KMS-11 (cell line): ENCODE measurements around the gene CHID1.

Experiments used
- H2AFZ ChIP-seq: fragments of 200-600 bp; sonication (generic); 2 replicates; pipeline ENCODE4 v1.6.1; 2016; ENCODE audit warnings: antibody characterized with exemption, mixed run types, low read depth
- H3K27ac ChIP-seq: fragments of 200-600 bp; sonication (generic); 2 replicates; pipeline ENCODE4 v1.6.1; 2016; ENCODE audit warnings: mild to moderate bottlenecking, mixed run types
- H3K27me3 ChIP-seq: fragments of 200-600 bp; sonication (generic); 2 replicates; pipeline ENCODE4 v1.6.1; 2017; ENCODE audit warnings: mild to moderate bottlenecking, low read depth, mixed run types, moderate library complexity; ENCODE audit not compliant: insufficient read depth
- H3K36me3 ChIP-seq: fragments of 200-600 bp; sonication (generic); 2 replicates; pipeline ENCODE4 v1.6.1; 2017; ENCODE audit warnings: mild to moderate bottlenecking, mixed run types; ENCODE audit not compliant: insufficient read depth
- H3K4me1 ChIP-seq: fragments of 200-600 bp; sonication (generic); 2 replicates; pipeline ENCODE4 v1.6.1; 2016; ENCODE audit warnings: mild to moderate bottlenecking, low read depth, mixed run types; ENCODE audit not compliant: poor library complexity, severe bottlenecking
- H3K4me2 ChIP-seq: fragments of 200-600 bp; sonication (generic); 2 replicates; pipeline ENCODE4 v1.7.0; 2016; ENCODE audit warnings: mild to moderate bottlenecking, mixed run types
- H3K4me3 ChIP-seq: fragments of 200-600 bp; sonication (generic); IDR thresholded peaks from 2 replicates; pipeline ENCODE4 v1.6.1; 2017; ENCODE audit warnings: low read depth, low read length, mixed read lengths; ENCODE audit not compliant: insufficient read depth
- H3K79me2 ChIP-seq: fragments of 200-600 bp; sonication (generic); 2 replicates; pipeline ENCODE4 v1.6.1; 2016; ENCODE audit warnings: low read depth, mixed run types; ENCODE audit not compliant: insufficient read depth
- H3K9ac ChIP-seq: fragments of 200-600 bp; sonication (generic); 2 replicates; pipeline ENCODE4 v1.6.1; 2016; ENCODE audit warnings: mild to moderate bottlenecking, mixed run types
- H4K20me1 ChIP-seq: fragments of 200-600 bp; sonication (generic); 2 replicates; pipeline ENCODE4 v1.6.1; 2016; ENCODE audit warnings: mild to moderate bottlenecking, mixed run types; ENCODE audit not compliant: insufficient read depth
- TF ChIP-seq, protein P1 (sequence below): fragments of 200-600 bp; sonication (generic); conservative IDR thresholded peaks from 2 replicates; pipeline ENCODE4 v1.6.1; 2017; ENCODE audit warnings: low read depth, mild to moderate bottlenecking, antibody characterized with exemption, low read length, moderate library complexity, mixed read lengths

CHID1 gene

DNA sequence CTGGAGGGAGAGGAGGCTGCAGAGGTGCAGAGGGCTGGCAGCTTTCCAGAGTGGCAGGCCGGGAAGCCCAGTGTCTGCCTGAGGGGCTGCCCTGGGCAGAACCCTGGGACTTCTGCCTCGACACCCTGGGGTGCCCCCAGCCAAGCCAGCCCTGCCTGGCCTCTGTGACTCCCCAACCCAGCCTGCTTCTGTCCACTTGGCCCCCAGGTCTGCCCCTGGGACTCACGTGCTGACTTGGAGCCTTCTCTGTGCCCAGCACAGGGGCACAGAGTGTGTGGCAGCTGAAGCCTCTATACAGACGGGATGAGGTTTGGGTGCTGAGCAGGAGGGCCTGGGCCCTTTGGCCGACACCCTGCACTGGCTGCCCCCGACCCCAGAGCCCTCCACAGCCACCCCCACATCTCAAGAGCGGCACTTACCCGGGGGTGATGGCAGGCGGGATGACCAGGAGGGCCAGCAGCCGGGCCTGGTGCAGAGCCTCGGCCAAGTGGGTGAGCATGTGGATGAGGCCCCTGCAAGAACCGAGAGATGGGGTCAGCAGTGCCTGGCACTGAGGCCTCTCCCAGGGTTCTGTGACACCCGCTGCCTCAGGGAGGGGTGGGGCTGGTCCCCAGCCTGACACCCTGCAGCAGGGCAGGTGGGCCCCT is 17.5 kb downstream of the CHID1 start:
- no peaks in the 10 kb centered on the region for H3K36me3 ChIP-seq
- no peak overlapping the region for H3K4me3 ChIP-seq
- H3K4me2 ChIP-seq, result no peak overlapping the region
- H3K27ac ChIP-seq, result no peak overlapping the region
- H3K9ac ChIP-seq, result no peak overlapping the region
- no peak overlapping the region for H2AFZ ChIP-seq
- H3K27me3 ChIP-seq, result no peaks in the 10 kb centered on the region
- TF ChIP-seq, protein P1, sequence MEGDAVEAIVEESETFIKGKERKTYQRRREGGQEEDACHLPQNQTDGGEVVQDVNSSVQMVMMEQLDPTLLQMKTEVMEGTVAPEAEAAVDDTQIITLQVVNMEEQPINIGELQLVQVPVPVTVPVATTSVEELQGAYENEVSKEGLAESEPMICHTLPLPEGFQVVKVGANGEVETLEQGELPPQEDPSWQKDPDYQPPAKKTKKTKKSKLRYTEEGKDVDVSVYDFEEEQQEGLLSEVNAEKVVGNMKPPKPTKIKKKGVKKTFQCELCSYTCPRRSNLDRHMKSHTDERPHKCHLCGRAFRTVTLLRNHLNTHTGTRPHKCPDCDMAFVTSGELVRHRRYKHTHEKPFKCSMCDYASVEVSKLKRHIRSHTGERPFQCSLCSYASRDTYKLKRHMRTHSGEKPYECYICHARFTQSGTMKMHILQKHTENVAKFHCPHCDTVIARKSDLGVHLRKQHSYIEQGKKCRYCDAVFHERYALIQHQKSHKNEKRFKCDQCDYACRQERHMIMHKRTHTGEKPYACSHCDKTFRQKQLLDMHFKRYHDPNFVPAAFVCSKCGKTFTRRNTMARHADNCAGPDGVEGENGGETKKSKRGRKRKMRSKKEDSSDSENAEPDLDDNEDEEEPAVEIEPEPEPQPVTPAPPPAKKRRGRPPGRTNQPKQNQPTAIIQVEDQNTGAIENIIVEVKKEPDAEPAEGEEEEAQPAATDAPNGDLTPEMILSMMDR, result no peak
- no peaks in the 10 kb centered on the region for H3K4me1 ChIP-seq
- no peaks in the 10 kb centered on the region for H3K79me2 ChIP-seq
- H4K20me1 ChIP-seq, result no peaks in the 10 kb centered on the region

DNA sequence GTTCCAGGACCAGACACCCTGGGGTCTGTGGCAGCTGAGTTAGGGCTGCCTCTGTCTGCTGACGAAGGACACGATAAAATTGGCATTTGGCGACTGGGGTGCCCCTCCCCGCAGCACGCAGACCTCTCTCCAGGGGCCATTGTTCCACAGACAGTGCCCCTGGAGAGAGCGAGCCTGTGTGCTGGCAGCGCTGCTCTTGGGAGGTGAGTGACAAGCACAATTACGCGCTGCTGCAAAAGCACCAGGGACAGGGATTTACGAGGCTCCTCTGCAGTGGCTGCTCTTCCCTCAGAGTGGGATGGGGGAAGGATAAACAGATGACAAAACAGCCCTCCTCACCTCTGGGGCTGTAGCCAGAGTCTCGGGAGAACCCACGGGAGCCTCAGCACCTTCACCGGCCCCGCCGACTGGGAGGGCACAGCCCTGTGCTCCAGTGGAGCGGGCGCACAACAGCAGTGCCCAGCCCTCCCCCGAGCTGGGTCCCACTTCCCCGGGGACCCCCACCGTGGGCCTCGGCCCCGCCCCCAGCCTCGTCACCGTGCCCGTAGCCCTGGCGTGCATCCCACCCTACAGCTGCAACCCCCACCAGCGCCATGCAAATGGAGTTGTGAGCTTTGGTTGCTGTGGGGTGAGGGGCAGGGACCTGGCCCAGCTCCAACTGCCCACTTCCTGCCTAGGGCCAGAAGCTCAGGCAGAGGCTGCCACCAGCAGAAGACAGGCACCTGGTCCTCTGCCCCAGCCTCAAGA is 19.6 kb downstream of the CHID1 start:
- no peak overlapping the region for H3K4me2 ChIP-seq
- H4K20me1 ChIP-seq, result no peaks in the 10 kb centered on the region
- no peaks in the 10 kb centered on the region for H3K4me1 ChIP-seq
- no peaks in the 10 kb centered on the region for H3K79me2 ChIP-seq
- H3K27me3 ChIP-seq, result no peaks in the 10 kb centered on the region
- H3K27ac ChIP-seq, result no peak overlapping the region
- no peaks in the 10 kb centered on the region for H3K36me3 ChIP-seq
- no peak overlapping the region for H2AFZ ChIP-seq
- no peak overlapping the region for H3K4me3 ChIP-seq
- no peak overlapping the region for H3K9ac ChIP-seq
- TF ChIP-seq, protein P1, result no peak

DNA sequence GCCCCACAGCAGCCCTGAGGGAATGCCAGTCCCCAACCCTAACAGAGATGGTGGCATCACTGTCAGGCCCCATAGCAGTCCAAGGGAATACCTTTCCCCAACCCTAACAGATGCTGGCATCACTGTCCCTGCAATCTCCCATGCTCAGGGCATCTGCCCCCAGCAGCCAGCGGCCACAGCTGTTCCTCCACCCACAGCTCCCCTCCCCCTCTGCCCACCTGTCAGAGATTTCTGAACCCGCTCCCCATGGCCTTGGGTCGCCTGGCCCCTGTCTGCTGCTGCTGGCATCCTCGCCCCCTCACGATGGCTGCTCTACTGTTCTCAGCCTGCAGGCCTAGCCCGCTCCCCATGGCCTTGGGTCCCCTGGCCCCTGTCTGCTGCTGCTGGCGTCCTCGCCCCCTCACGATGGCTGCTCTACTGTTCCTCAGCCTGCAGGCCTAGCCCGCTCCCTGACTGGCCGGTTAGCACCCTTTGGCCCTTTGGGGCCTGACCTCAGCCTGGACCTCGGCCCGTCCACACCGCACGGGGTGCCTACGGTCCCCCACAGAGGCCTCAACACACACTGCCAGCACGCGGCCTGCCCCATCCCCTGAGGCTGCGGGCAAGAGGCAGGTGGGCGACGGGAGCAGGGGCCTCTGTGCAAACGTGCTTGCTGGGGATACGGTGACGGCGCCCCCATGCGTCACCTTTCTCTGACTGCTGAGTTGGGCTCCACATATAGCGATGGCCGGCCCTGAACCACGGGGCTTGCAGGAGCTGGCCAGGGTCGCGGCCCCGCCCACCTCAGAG is 20.7 kb downstream of the CHID1 start:
- Histone ChIP-seq H3K27ac (no peak overlapping the region), H3K27me3 (no peaks in the 10 kb centered on the region), H4K20me1 (no peaks in the 10 kb centered on the region)

DNA sequence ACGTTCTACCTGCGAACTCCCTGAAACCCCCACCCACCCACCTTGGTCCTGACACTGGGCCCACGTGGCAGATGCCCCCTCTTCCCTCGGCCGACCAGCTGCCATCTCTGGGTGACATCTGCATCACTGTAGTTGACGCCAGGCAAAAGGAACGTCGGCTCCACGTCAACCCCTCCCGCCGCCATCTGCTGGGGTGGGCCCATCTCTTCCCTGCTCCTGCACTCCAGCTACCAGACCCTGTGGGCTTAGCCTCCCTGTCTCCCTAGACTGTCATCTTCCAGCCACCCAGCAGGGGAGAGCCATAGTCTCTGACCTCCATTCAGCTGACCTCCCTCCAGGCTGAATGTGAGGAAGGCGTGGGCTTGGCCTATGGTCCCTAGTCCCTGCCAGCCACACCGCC is 21.4 kb downstream of the CHID1 start:
- Histone ChIP-seq H3K9ac (no peak overlapping the region), H4K20me1 (no peaks in the 10 kb centered on the region), H3K27me3 (no peaks in the 10 kb centered on the region), H3K79me2 (no peaks in the 10 kb centered on the region), H3K4me3 (no peak overlapping the region), H3K4me1 (no peaks in the 10 kb centered on the region), H2AFZ (no peak overlapping the region), H3K4me2 (no peak overlapping the region), H3K27ac (no peak overlapping the region), H3K36me3 (no peaks in the 10 kb centered on the region)
- TF ChIP-seq, protein P1, result no peak

More for the DNA sequence above, 20.7 kb downstream of the CHID1 start:
- TF ChIP-seq, protein P1, result no peak
- H3K4me2 ChIP-seq, result no peak overlapping the region
- no peak overlapping the region for H3K4me3 ChIP-seq
- no peaks in the 10 kb centered on the region for H3K79me2 ChIP-seq
- H3K36me3 ChIP-seq, result no peaks in the 10 kb centered on the region
- no peaks in the 10 kb centered on the region for H3K4me1 ChIP-seq
- H2AFZ ChIP-seq, result no peak overlapping the region
- no peak overlapping the region for H3K9ac ChIP-seq
